PFSK-1 (cell line): Measurements from ENCODE around the gene ABCC3.
A peak's percentile ranks its signal among the peaks of the same experiment; 100 is the strongest.

Experiments
- FOXP2 ChIP-seq: optimal IDR thresholded peaks from 2 replicates; pipeline ENCODE3; 2011; ENCODE audit warnings: borderline replicate concordance, control low read depth, inconsistent platforms; ENCODE audit not compliant: insufficient read depth; ENCODE audit errors: extremely low read length, extremely low read depth
- POLR2AphosphoS5 ChIP-seq: IDR thresholded peaks from 2 replicates; pipeline ENCODE4 v1.6.1; 2012; ENCODE audit warnings: low read depth, mild to moderate bottlenecking, control low read depth, low read length, moderate library complexity
- REST ChIP-seq, 2 experiments: IDR thresholded peaks; 2 replicates each; pipeline versions ENCODE4 v1.6.1 to v1.8.0; 2011 to 2012; ENCODE audit warnings: low read depth in 2 of 2, low read length in 2 of 2, control low read depth in 1 of 2, inconsistent platforms in 1 of 2, mild to moderate bottlenecking in 1 of 2, moderate library complexity in 1 of 2; ENCODE audit not compliant: insufficient read depth in 1 of 2
- SIN3A ChIP-seq: IDR thresholded peaks from 2 replicates; pipeline ENCODE4 v1.6.1; 2012; ENCODE audit warnings: mild to moderate bottlenecking, low read length, moderate library complexity, borderline replicate concordance; ENCODE audit not compliant: insufficient read depth
- TAF1 ChIP-seq: IDR thresholded peaks from 2 replicates; pipeline ENCODE4 v1.6.1; 2012; ENCODE audit warnings: low read length, control low read depth, borderline replicate concordance; ENCODE audit not compliant: insufficient read depth

The ABCC3 gene

GRCh38 chr17:50719144-50719923 is 84.7 kb downstream of the ABCC3 start, which contains the start of gene LUC7L3:
Gene LUC7L3, plus strand, starts transcription at chr17:50719603. Its CDS starts 130 bp downstream, at chr17:50719733.
- TF ChIP-seq TAF1, result peak; percentile 93; the same call in 1 of the 2 replicates
- 0 out of 2 replicates have a peak, but pooled peaks have one; percentile 25 for TF ChIP-seq SIN3A
- peak; percentile 96 for TF ChIP-seq POLR2AphosphoS5
- TF ChIP-seq FOXP2, result peak; percentile 24
- TF ChIP-seq REST (IDR thresholded peaks at IDR 0.05; ENCODE audit: insufficient read depth in 1 of 2, low read depth in 2 of 2, low read length in 2 of 2), result peak in 1 of 2 experiments; percentile 53; a peak in 1 of 4 replicates

GRCh38 chr17:50719924-50720794 is 85.5 kb downstream of the ABCC3 start:
- no peak for TF ChIP-seq REST (IDR thresholded peaks at IDR 0.05; ENCODE audit: insufficient read depth in 1 of 2, low read depth in 2 of 2, low read length in 2 of 2)
- no peak for TF ChIP-seq TAF1
- no peak for TF ChIP-seq FOXP2
- TF ChIP-seq SIN3A, result no peak
- TF ChIP-seq POLR2AphosphoS5, result no peak

- TF ChIP-seq TAF1 (no peak), REST (IDR thresholded peaks at IDR 0.05; ENCODE audit: insufficient read depth in 1 of 2, low read depth in 2 of 2, low read length in 2 of 2) (no peak), POLR2AphosphoS5 (no peak), SIN3A (no peak), FOXP2 (no peak)
Measured at GRCh38 chr17:50721194-50722010, 86.7 kb downstream of the ABCC3 start.

GRCh38 chr17:50722746-50723145 is 88.1 kb downstream of the ABCC3 start:
- TF ChIP-seq POLR2AphosphoS5 (no peak), FOXP2 (no peak), SIN3A (no peak), TAF1 (no peak), REST (IDR thresholded peaks at IDR 0.05; ENCODE audit: insufficient read depth in 1 of 2, low read depth in 2 of 2, low read length in 2 of 2) (no peak)
